Measurements from ENCODE around the gene UBXN7. TPM values are rescaled to one million over a fixed set of nuclear protein-coding genes. Genes with fewer than 3 reads are reported as not detected.
"Not testable (repeated sequence)": the region's sequence is repeated elsewhere in the genome, so short reads cannot be mapped to it uniquely, and the experiment has no call there.

The UBXN7 gene
- total and polyA plus RNA-seq, 2 of the 4 experiments (the other 2 are of a cell fraction): 8.6 to 16.1 TPM

DNA sequence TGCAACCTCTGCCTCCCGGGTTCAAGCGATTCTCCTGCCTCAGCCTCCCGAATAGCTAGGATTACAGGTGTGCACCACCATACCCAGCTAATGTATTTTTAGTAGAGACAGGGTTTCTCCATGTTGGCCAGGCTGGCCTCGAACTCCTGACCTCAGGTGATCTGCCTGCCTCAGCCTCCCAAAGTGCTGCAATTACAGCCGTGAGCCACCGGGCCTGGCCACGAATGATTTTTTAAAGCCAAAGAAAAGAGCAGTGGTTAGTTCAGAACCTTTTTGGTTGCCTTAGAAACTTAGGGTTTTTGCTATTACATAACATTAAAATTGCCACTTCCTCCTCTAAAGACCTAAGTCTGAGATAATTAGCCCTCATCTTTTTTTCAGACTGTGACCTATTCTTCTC is 25.2 kb upstream of the UBXN7 start:
- H2AK9ac ChIP-seq (replicated peaks; ENCODE audit: low read depth, low read length, poor library complexity); H2AK5ac ChIP-seq (ENCODE audit: low read depth, low read length); H3K36me3 ChIP-seq (ENCODE audit: control insufficient read depth, insufficient read depth, low read length); H4K8ac ChIP-seq (ENCODE audit: low read depth in 2 of 2, low read length in 2 of 2); POLR2A ChIA-PET (ENCODE audit: unreplicated experiment); H3K27ac ChIP-seq (ENCODE audit: insufficient read depth, low read length); H2BK5ac ChIP-seq (ENCODE audit: low read depth, low read length, poor library complexity, severe bottlenecking); H2BK15ac ChIP-seq (ENCODE audit: low read depth, low read length); H3K79me1 ChIP-seq (ENCODE audit: low read depth in 1 of 2, low read length in 2 of 2); H3K27me3 ChIP-seq (ENCODE audit: control insufficient read depth, insufficient read depth, low read length); H3K56ac ChIP-seq (ENCODE audit: extremely low read depth, insufficient read depth, low read length); H3K9me1 ChIP-seq (ENCODE audit: insufficient read depth, low read length); ATAC-seq (ENCODE audit: low read depth); in situ Hi-C loops (cut with MboI; ENCODE audit: low sequenced_read_pairs); H3K23ac ChIP-seq (ENCODE audit: low read depth, low read length); H3K18ac ChIP-seq (ENCODE audit: low read depth, low read length); H2BK20ac ChIP-seq (ENCODE audit: low read depth, low read length); H3K4ac ChIP-seq (ENCODE audit: low read depth, low read length); H3K14ac ChIP-seq (replicated peaks; ENCODE audit: low read depth, low read length); H3K9ac ChIP-seq (ENCODE audit: low read depth, low read length); H4K91ac ChIP-seq (ENCODE audit: insufficient read depth, low read depth, low read length); DNase-seq; BruUV-seq (replicated peaks); H3K9me3 ChIP-seq (ENCODE audit: control insufficient read depth, insufficient read depth, low read length); H3K4me1 ChIP-seq (ENCODE audit: control insufficient read depth, insufficient read depth, low read length); H2AFZ ChIP-seq (replicated peaks; ENCODE audit: low read length, poor library complexity); H4K5ac ChIP-seq (ENCODE audit: low read depth, low read length); H4K20me1 ChIP-seq (ENCODE audit: insufficient read depth, low read length); H3K4me2 ChIP-seq (ENCODE audit: low read depth, low read length); H2BK120ac ChIP-seq (ENCODE audit: low read depth, low read length); H3K4me3 ChIP-seq (ENCODE audit: insufficient read depth, low read depth, low read length); dilution Hi-C loops (cut with HindIII; ENCODE audit: low sequenced_read_pairs, unreplicated experiment): not testable (repeated sequence)
- intact Hi-C loops (cut with micrococcal nuclease): loop anchor here (5.0 kb wide), 1 partner anchor 35 kb away; no protein-coding TSS in a partner anchor
- CTCF ChIA-PET: interaction anchor here (0.6 to 0.7 kb wide), 2 partner anchors 189 to 260 kb away, joined by 3 read pairs; no protein-coding TSS in a partner anchor
- WGBS, 2 experiments (ENCODE audit: extremely low coverage in 2 of 2, insufficient read length in 1 of 2): 100% methylated on average over 1 of the region's 7 CpGs; no CpG with 5 or more reads in 1 of the 2 experiments
